HepG2 (cell line): ENCODE measurements around the gene TANC1. TPM values are rescaled to one million over a fixed set of nuclear protein-coding genes. Genes with fewer than 3 reads are reported as not detected.

Experiments
- ARNTL ChIP-seq: sonication (generic); formaldehyde crosslinking; IDR thresholded peaks from 2 replicates; pipeline ENCODE4 v1.4.0; 2020; ENCODE audit warnings: mild to moderate bottlenecking, missing genetic modification reagents
- CREB1 ChIP-seq, 2 experiments: fragments of 450-650 bp in 1 of 2; IDR thresholded peaks; 2 replicates each; pipeline ENCODE4 v1.6.1; 2016 to 2017; ENCODE audit warnings: control low read depth in 1 of 2, mild to moderate bottlenecking in 1 of 2, missing compliant biosample characterization in 1 of 2, missing genetic modification characterization in 1 of 2
- JUN ChIP-seq: sonication (generic); formaldehyde crosslinking; IDR thresholded peaks from 2 replicates; pipeline ENCODE4 v1.4.0; 2020; ENCODE audit warnings: mild to moderate bottlenecking, missing genetic modification reagents
- KLF12 ChIP-seq: sonication (generic); formaldehyde crosslinking; IDR thresholded peaks from 2 replicates; pipeline ENCODE4 v1.4.0; 2020; ENCODE audit warnings: missing genetic modification reagents, borderline replicate concordance
- RAD51 ChIP-seq: fragments of 450-650 bp; IDR thresholded peaks from 2 replicates; pipeline ENCODE4 v1.6.1; 2016; ENCODE audit warnings: borderline replicate concordance
- SP140L ChIP-seq: sonication (generic); formaldehyde crosslinking; IDR thresholded peaks from 2 replicates; pipeline ENCODE4 v1.4.0; 2020; ENCODE audit warnings: missing genetic modification reagents, borderline replicate concordance
- ZFP36L2 ChIP-seq: sonication (generic); formaldehyde crosslinking; IDR thresholded peaks from 2 replicates; pipeline ENCODE4 v1.4.0; 2020; ENCODE audit warnings: missing genetic modification reagents
- ZNF430 ChIP-seq: sonication (generic); formaldehyde crosslinking; IDR thresholded peaks from 2 replicates; pipeline ENCODE4 v1.9.0; 2021; ENCODE audit warnings: mild to moderate bottlenecking, missing genetic modification reagents
- ZNF446 ChIP-seq: sonication (generic); formaldehyde crosslinking; IDR thresholded peaks from 2 replicates; pipeline ENCODE4 v1.5.0; 2020; ENCODE audit warnings: mild to moderate bottlenecking, missing genetic modification reagents
- ZNF605 ChIP-seq: sonication (generic); formaldehyde crosslinking; IDR thresholded peaks from 2 replicates; pipeline ENCODE4 v1.8.0; 2022; ENCODE audit warnings: mild to moderate bottlenecking, missing genetic modification reagents
- polyA plus RNA-seq, 8 experiments: library from polyadenylated mRNA; depleted of rRNA in 3 of 8; stranded (reverse) in 7 of 8; unstranded in 1 of 8; fragments of >200 nt; fragmentation: Illumina TruSeq in 4 of 8; extraction: Trizol in 4 of 8; gene quantifications; 2 replicates each; pipeline versions ENCODE4 v1.2.1 to v1.2.3, GENCODE V29; 2011 to 2016; ENCODE audit warnings: low read depth in 4 of 8, missing spikeins in 1 of 8, mixed read lengths in 1 of 8; ENCODE audit not compliant: insufficient read depth in 1 of 8
- total RNA-seq, 5 experiments: library from RNA; depleted of rRNA; stranded (reverse); fragments of >200 nt; fragmentation: Illumina TruSeq; extraction: Trizol; gene quantifications; 2 replicates each; pipeline ENCODE4 v1.2.3, GENCODE V29; 2016; ENCODE audit warnings: low read depth in 1 of 5
- TF ChIP-seq, protein P1 (sequence below): sonication (generic); formaldehyde crosslinking; IDR thresholded peaks from 2 replicates; pipeline ENCODE4 v1.4.0; 2020; ENCODE audit warnings: missing genetic modification reagents
- TF ChIP-seq, protein P2 (sequence below): sonication (generic); formaldehyde crosslinking; IDR thresholded peaks from 2 replicates; pipeline ENCODE4 v1.5.1; 2020; ENCODE audit warnings: mild to moderate bottlenecking, missing genetic modification reagents, borderline replicate concordance
- TF ChIP-seq, protein P3 (sequence below), 2 experiments: IDR thresholded peaks; 2 replicates each; pipeline ENCODE4 v1.6.1; 2011 to 2012; ENCODE audit warnings: low read length in 2 of 2, borderline replicate concordance in 1 of 2, low read depth in 1 of 2, mild to moderate bottlenecking in 1 of 2, moderate library complexity in 1 of 2
- TF ChIP-seq, protein P4 (sequence below): sonication (generic); formaldehyde crosslinking; IDR thresholded peaks from 2 replicates; pipeline ENCODE4; 2020; ENCODE audit warnings: missing genetic modification reagents, mild to moderate bottlenecking, borderline replicate concordance

Gene TANC1
- total and polyA plus RNA-seq, 2 of the 13 experiments (the other 11 are each of a cell fraction or from before 2014, with no cell fraction given): 2.3 to 5.6 TPM

DNA sequence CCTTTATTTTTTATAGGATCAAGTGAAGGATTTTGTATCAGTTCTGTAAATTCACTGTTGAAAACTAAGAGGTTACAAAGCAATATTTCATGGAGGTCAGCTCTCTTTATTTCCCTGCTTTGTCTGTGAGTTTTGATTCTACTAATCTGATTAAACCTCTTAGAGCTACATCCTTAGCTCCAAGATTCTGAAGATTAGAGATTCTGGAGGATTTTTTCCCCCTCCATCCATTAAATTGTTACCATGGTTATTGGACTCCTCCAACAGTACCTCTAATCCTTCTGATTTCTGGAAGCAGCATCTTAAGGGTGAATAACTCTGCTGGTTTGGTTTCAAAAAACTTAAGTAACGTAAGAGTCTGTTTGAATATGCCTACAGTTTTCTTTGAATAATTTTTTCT is 110.0 kb downstream of the TANC1 start (continued):
- TF ChIP-seq, protein P1, sequence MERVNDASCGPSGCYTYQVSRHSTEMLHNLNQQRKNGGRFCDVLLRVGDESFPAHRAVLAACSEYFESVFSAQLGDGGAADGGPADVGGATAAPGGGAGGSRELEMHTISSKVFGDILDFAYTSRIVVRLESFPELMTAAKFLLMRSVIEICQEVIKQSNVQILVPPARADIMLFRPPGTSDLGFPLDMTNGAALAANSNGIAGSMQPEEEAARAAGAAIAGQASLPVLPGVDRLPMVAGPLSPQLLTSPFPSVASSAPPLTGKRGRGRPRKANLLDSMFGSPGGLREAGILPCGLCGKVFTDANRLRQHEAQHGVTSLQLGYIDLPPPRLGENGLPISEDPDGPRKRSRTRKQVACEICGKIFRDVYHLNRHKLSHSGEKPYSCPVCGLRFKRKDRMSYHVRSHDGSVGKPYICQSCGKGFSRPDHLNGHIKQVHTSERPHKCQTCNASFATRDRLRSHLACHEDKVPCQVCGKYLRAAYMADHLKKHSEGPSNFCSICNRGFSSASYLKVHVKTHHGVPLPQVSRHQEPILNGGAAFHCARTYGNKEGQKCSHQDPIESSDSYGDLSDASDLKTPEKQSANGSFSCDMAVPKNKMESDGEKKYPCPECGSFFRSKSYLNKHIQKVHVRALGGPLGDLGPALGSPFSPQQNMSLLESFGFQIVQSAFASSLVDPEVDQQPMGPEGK: no peak
- TF ChIP-seq, protein P2, sequence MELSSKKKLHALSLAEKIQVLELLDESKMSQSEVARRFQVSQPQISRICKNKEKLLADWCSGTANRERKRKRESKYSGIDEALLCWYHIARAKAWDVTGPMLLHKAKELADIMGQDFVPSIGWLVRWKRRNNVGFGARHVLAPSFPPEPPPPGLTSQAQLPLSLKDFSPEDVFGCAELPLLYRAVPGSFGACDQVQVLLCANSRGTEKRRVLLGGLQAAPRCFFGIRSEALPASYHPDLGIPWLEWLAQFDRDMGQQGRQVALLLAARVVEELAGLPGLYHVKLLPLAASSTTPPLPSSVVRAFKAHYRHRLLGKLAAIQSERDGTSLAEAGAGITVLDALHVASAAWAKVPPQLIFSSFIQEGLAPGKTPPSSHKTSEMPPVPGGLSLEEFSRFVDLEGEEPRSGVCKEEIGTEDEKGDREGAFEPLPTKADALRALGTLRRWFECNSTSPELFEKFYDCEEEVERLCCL (CRISPR knock-in tag): no peak
- TF ChIP-seq, protein P3, sequence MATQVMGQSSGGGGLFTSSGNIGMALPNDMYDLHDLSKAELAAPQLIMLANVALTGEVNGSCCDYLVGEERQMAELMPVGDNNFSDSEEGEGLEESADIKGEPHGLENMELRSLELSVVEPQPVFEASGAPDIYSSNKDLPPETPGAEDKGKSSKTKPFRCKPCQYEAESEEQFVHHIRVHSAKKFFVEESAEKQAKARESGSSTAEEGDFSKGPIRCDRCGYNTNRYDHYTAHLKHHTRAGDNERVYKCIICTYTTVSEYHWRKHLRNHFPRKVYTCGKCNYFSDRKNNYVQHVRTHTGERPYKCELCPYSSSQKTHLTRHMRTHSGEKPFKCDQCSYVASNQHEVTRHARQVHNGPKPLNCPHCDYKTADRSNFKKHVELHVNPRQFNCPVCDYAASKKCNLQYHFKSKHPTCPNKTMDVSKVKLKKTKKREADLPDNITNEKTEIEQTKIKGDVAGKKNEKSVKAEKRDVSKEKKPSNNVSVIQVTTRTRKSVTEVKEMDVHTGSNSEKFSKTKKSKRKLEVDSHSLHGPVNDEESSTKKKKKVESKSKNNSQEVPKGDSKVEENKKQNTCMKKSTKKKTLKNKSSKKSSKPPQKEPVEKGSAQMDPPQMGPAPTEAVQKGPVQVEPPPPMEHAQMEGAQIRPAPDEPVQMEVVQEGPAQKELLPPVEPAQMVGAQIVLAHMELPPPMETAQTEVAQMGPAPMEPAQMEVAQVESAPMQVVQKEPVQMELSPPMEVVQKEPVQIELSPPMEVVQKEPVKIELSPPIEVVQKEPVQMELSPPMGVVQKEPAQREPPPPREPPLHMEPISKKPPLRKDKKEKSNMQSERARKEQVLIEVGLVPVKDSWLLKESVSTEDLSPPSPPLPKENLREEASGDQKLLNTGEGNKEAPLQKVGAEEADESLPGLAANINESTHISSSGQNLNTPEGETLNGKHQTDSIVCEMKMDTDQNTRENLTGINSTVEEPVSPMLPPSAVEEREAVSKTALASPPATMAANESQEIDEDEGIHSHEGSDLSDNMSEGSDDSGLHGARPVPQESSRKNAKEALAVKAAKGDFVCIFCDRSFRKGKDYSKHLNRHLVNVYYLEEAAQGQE (IDR thresholded peaks at IDR 0.05; ENCODE audit: borderline replicate concordance in 1 of 2, low read depth in 1 of 2, low read length in 2 of 2): no peak
- TF ChIP-seq ZNF446: no peak
- no peak for TF ChIP-seq SP140L (CRISPR knock-in tag)
- TF ChIP-seq ZFP36L2 (CRISPR knock-in tag): no peak
- no peak for TF ChIP-seq CREB1 (IDR thresholded peaks at IDR 0.05)
- no peak for TF ChIP-seq CREB1 (CRISPR knock-in tag; IDR thresholded peaks at IDR 0.05)
- no peak for TF ChIP-seq ZNF605 (CRISPR knock-in tag)
- TF ChIP-seq ZNF430 (CRISPR knock-in tag): no peak
- no peak for TF ChIP-seq ARNTL (CRISPR knock-in tag)
- TF ChIP-seq RAD51: no peak
- no peak for TF ChIP-seq JUN (CRISPR knock-in tag)
- TF ChIP-seq, protein P4, sequence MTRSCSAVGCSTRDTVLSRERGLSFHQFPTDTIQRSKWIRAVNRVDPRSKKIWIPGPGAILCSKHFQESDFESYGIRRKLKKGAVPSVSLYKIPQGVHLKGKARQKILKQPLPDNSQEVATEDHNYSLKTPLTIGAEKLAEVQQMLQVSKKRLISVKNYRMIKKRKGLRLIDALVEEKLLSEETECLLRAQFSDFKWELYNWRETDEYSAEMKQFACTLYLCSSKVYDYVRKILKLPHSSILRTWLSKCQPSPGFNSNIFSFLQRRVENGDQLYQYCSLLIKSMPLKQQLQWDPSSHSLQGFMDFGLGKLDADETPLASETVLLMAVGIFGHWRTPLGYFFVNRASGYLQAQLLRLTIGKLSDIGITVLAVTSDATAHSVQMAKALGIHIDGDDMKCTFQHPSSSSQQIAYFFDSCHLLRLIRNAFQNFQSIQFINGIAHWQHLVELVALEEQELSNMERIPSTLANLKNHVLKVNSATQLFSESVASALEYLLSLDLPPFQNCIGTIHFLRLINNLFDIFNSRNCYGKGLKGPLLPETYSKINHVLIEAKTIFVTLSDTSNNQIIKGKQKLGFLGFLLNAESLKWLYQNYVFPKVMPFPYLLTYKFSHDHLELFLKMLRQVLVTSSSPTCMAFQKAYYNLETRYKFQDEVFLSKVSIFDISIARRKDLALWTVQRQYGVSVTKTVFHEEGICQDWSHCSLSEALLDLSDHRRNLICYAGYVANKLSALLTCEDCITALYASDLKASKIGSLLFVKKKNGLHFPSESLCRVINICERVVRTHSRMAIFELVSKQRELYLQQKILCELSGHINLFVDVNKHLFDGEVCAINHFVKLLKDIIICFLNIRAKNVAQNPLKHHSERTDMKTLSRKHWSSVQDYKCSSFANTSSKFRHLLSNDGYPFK (CRISPR knock-in tag): no peak
- no peak for TF ChIP-seq KLF12 (CRISPR knock-in tag)
- TF ChIP-seq, all 625 proteins: peak for 0
